Mesendoderm (in vitro differentiated cells): Measurements from ENCODE around the gene COMMD3.

ENCODE experiments used
- DNase-seq: peaks from one replicate; pipeline ENCODE4 v3.0.0; 2013
- H2AK5ac ChIP-seq: 2 replicates; pipeline ENCODE4 v1.6.1; 2013; ENCODE audit warnings: low read length, inconsistent platforms
- H2BK120ac ChIP-seq: 2 replicates; pipeline ENCODE4 v1.6.1; 2013; ENCODE audit warnings: low read depth, mild to moderate bottlenecking, low read length, moderate library complexity, mixed read lengths
- H2BK15ac ChIP-seq: replicated peaks from 2 replicates; pipeline ENCODE4 v1.6.1; 2013; ENCODE audit warnings: low read depth, mild to moderate bottlenecking, moderate library complexity
- H2BK5ac ChIP-seq: 2 replicates; pipeline ENCODE4 v1.6.1; 2013; ENCODE audit warnings: low read length, inconsistent platforms
- H3K18ac ChIP-seq: 2 replicates; pipeline ENCODE4 v1.6.1; 2013; ENCODE audit warnings: mild to moderate bottlenecking, low read length, mixed read lengths
- H3K23ac ChIP-seq: one replicate; pipeline ENCODE4 v1.6.1; 2013; ENCODE audit warnings: low read length
- H3K27ac ChIP-seq: 2 replicates; pipeline ENCODE4 v1.5.1; 2013; ENCODE audit warnings: low read depth, mild to moderate bottlenecking, inconsistent platforms, low read length, moderate library complexity
- H3K27me3 ChIP-seq: 2 replicates; pipeline ENCODE4 v1.6.1; 2013; ENCODE audit warnings: low read length, control low read depth, mild to moderate bottlenecking, inconsistent platforms; ENCODE audit not compliant: insufficient read depth, poor library complexity
- H3K36me3 ChIP-seq: 2 replicates; pipeline ENCODE4 v1.6.1; 2013; ENCODE audit warnings: low read length, inconsistent platforms; ENCODE audit not compliant: control insufficient read depth, insufficient read depth
- H3K4ac ChIP-seq: one replicate; pipeline ENCODE4 v1.6.1; 2013; ENCODE audit warnings: low read depth, mild to moderate bottlenecking, low read length, moderate library complexity
- H3K4me1 ChIP-seq: 2 replicates; pipeline ENCODE4 v1.6.1; 2013; ENCODE audit warnings: low read depth, low read length, inconsistent platforms; ENCODE audit not compliant: control insufficient read depth
- H3K4me2 ChIP-seq: 2 replicates; pipeline ENCODE4 v1.6.1; 2013; ENCODE audit warnings: low read length
- H3K4me3 ChIP-seq: 2 replicates; pipeline ENCODE4 v1.5.1; 2013; ENCODE audit warnings: mild to moderate bottlenecking, low read length
- H3K56ac ChIP-seq: one replicate; pipeline ENCODE4 v1.6.1; 2013; ENCODE audit warnings: low read length
- H3K79me1 ChIP-seq: 2 replicates; pipeline ENCODE4 v1.6.1; 2013; ENCODE audit warnings: low read length, inconsistent platforms
- H3K79me2 ChIP-seq: 2 replicates; pipeline ENCODE4 v1.6.1; 2013; ENCODE audit warnings: mild to moderate bottlenecking, low read length; ENCODE audit not compliant: control insufficient read depth, insufficient read depth
- H3K9ac ChIP-seq: 2 replicates; pipeline ENCODE4 v1.6.1; 2013; ENCODE audit warnings: low read length, inconsistent platforms
- H4K5ac ChIP-seq: one replicate; pipeline ENCODE4 v1.6.1; 2013; ENCODE audit warnings: low read length
- H4K8ac ChIP-seq: one replicate; pipeline ENCODE4 v1.6.1; 2013; ENCODE audit warnings: low read depth, mild to moderate bottlenecking, control low read depth, low read length, moderate library complexity
- WGBS: extraction: QIAGEN DNeasy Blood & Tissue Kit; methylation state at CpG from one replicate; pipeline ENCODE4 v1.1.7; 2013; ENCODE audit warnings: low lambda C conversion rate, missing lambda C conversion rate; ENCODE audit not compliant: insufficient coverage; ENCODE audit errors: extremely low coverage; 5-methylcytosine and 5-hydroxymethylcytosine counted together

COMMD3 gene

DNA sequence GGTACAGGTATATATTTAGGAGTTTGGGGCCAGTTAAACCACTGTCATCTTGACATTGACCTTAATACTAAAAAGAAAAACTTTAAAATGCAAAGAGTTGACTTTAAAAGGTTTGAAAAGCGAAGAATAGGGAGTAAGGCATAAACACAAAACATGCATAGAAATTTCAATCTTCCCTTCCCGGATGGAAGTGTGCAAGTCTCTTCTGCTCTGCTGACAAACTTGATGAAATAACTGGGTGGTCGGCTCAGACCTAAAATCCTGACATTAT lies 25.7 kb downstream of the COMMD3 start:
- no CpG with 5 or more reads among the region's 3 CpGs for WGBS
- no peak overlapping the region for H3K18ac ChIP-seq
- no peak overlapping the region for H3K4me3 ChIP-seq

DNA sequence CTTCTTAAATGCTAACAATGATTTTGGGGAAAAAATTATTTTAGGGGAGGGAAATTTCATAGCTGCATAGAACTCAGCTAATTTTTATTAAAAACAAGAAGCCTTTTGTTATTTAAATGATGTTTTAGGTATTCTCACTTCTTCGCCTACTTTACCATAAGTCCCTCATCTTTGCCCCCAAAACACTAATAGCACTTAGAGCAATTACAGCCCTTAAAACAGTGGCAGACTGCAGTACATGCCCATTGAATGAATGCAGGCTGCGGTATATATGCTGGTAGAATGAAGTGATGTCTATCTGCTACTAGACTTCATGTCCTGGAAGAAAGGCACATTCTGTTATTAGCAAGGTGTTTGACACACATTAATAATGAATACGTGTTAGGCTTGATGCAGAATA lies 26.2 kb downstream of the COMMD3 start:
- H3K27ac ChIP-seq = no peak overlapping the region
- H3K79me2 ChIP-seq = no peaks in the 10 kb centered on the region
- no peak overlapping the region for H3K18ac ChIP-seq
- H2BK5ac ChIP-seq = no peak overlapping the region
- no peak for DNase-seq
- WGBS = no CpG with 5 or more reads among the region's 3 CpGs
- no peaks in the 10 kb centered on the region for H3K4me1 ChIP-seq
- H3K36me3 ChIP-seq = no peaks in the 10 kb centered on the region
- no peak overlapping the region for H4K8ac ChIP-seq
- no peak overlapping the region for H3K9ac ChIP-seq
- no peak overlapping the region for H3K56ac ChIP-seq
- no peak overlapping the region for H4K5ac ChIP-seq
- no peak overlapping the region for H2BK15ac ChIP-seq
- H3K23ac ChIP-seq = no peak overlapping the region
- H3K4me3 ChIP-seq = no peak overlapping the region
- H2AK5ac ChIP-seq = no peak overlapping the region
- H3K27me3 ChIP-seq = peaks cover 45% of the 10 kb centered on the region
- no peaks in the 10 kb centered on the region for H3K79me1 ChIP-seq
- no peak overlapping the region for H3K4me2 ChIP-seq
- H3K4ac ChIP-seq = no peak overlapping the region
- H2BK120ac ChIP-seq = no peak overlapping the region

More for the DNA sequence above, 25.7 kb downstream of the COMMD3 start:
- Histone ChIP-seq H3K79me1 (no peaks in the 10 kb centered on the region), H3K4me2 (no peak overlapping the region), H4K8ac (no peak overlapping the region), H3K9ac (no peak overlapping the region), H2BK5ac (no peak overlapping the region), H2BK15ac (no peak overlapping the region), H3K27me3 (peaks cover 49% of the 10 kb centered on the region), H3K23ac (no peak overlapping the region), H4K5ac (no peak overlapping the region), H3K4me1 (no peaks in the 10 kb centered on the region), H3K79me2 (no peaks in the 10 kb centered on the region), H2AK5ac (no peak overlapping the region), H3K36me3 (no peaks in the 10 kb centered on the region), H3K4ac (no peak overlapping the region), H3K27ac (no peak overlapping the region), H2BK120ac (no peak overlapping the region), H3K56ac (no peak overlapping the region)
- no peak for DNase-seq

DNA sequence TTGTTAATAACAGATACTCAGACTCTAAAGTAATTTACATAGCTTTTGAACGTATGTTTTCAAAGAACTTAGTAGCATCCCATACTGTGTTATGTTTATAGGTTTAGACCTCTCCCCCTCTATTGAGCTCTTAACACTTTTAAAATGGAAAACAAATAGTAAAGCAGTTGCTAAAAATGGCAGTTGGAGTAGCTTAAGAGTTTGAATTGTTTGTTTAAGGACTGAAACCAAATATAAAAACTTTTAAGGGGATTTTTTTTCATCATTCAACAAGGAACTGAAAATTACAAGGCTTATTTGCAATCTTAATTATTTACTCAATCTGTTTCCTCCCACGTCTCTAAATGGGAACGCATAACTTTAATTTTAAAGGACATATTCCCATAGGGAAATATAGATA lies 27.5 kb downstream of the COMMD3 start:
- Histone ChIP-seq H3K27ac (no peak overlapping the region), H3K27me3 (peaks cover 38% of the 10 kb centered on the region)
- no CpG with 5 or more reads among the region's 3 CpGs for WGBS

DNA sequence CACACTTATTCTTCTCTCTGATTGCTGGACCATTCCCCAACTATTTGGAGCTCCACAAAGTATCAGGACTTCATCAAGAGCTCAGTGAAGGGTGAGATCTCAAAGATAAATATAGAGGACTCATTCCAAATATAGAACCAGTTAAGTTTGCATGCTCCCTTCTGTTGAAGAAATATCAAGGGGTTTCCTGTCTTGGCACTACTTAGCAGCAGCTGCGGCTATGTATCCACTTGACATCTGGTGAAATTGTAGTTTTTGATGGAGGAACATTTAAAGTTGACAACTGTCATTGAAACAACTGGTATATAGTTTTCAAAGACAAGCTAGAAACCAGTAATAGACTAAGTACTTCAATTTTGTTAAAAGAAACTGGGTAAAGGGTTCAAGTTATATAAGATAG lies 28.1 kb downstream of the COMMD3 start:
- Histone ChIP-seq H3K4ac (no peak overlapping the region), H3K27ac (no peak overlapping the region), H3K56ac (no peak overlapping the region), H3K27me3 (peaks cover 36% of the 10 kb centered on the region), H3K4me1 (no peaks in the 10 kb centered on the region), H4K8ac (no peak overlapping the region), H3K18ac (no peak overlapping the region), H4K5ac (no peak overlapping the region), H3K79me1 (no peaks in the 10 kb centered on the region), H3K9ac (no peak overlapping the region), H2AK5ac (no peak overlapping the region), H3K23ac (no peak overlapping the region), H2BK15ac (no peak overlapping the region), H3K36me3 (no peaks in the 10 kb centered on the region), H3K79me2 (no peaks in the 10 kb centered on the region), H2BK120ac (no peak overlapping the region), H3K4me2 (no peak overlapping the region), H3K4me3 (no peak overlapping the region), H2BK5ac (no peak overlapping the region)
- DNase-seq = no peak
- no CpG with 5 or more reads among the region's 1 CpG for WGBS

More for the DNA sequence above, 27.5 kb downstream of the COMMD3 start:
- Histone ChIP-seq H2AK5ac (no peak overlapping the region), H3K4me2 (no peak overlapping the region), H3K4me3 (no peak overlapping the region), H2BK5ac (no peak overlapping the region), H3K4me1 (no peaks in the 10 kb centered on the region), H3K4ac (no peak overlapping the region), H3K23ac (no peak overlapping the region), H3K9ac (no peak overlapping the region), H2BK15ac (no peak overlapping the region), H4K8ac (no peak overlapping the region), H4K5ac (no peak overlapping the region), H3K36me3 (no peaks in the 10 kb centered on the region), H3K18ac (no peak overlapping the region), H3K79me1 (no peaks in the 10 kb centered on the region), H3K56ac (no peak overlapping the region), H2BK120ac (no peak overlapping the region), H3K79me2 (no peaks in the 10 kb centered on the region)
- no peak for DNase-seq

DNA sequence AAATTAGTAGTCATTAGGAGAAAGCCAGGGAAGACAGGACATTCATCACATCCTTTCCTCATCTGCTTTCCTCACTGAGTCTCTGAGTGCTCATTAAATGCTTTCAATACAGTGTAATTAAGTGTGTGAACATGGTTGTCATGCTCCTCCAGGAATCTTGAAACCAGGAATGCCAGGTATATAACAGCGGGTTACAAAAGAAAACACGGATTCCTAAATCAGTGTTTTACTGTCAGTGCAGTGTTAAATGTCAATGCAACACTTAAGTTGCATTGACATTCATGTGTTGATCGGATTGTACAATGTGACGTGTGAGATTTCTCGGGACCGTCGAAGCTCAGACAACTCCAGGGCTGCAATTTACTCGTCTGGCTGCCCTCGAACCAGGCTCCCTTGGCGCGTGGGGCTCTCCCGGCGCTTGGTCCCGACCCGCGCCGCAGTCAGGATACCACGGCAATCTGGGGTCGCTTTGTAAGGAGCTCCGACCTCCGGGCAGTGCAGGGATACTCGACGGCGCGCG lies 28.7 kb downstream of the COMMD3 start:
- no peak for DNase-seq
- no peaks in the 10 kb centered on the region for H3K4me1 ChIP-seq
- no peak overlapping the region for H3K56ac ChIP-seq
- no peak overlapping the region for H3K18ac ChIP-seq
- no peak overlapping the region for H2BK5ac ChIP-seq
- no CpG with 5 or more reads among the region's 26 CpGs for WGBS
- no peaks in the 10 kb centered on the region for H3K36me3 ChIP-seq
- H3K79me1 ChIP-seq = no peaks in the 10 kb centered on the region
- H3K79me2 ChIP-seq = no peaks in the 10 kb centered on the region
- H3K4me2 ChIP-seq = peak overlapping the region; percentile 27
- no peak overlapping the region for H2BK120ac ChIP-seq
- no peak overlapping the region for H3K27ac ChIP-seq
- H2BK15ac ChIP-seq = no peak overlapping the region
- H3K4ac ChIP-seq = no peak overlapping the region
- H3K23ac ChIP-seq = peak overlapping the region; percentile 15
- no peak overlapping the region for H4K8ac ChIP-seq
- H3K4me3 ChIP-seq = no peak overlapping the region
- H3K9ac ChIP-seq = no peak overlapping the region
- no peak overlapping the region for H2AK5ac ChIP-seq
- H4K5ac ChIP-seq = no peak overlapping the region
- H3K27me3 ChIP-seq = peaks cover 36% of the 10 kb centered on the region

DNA sequence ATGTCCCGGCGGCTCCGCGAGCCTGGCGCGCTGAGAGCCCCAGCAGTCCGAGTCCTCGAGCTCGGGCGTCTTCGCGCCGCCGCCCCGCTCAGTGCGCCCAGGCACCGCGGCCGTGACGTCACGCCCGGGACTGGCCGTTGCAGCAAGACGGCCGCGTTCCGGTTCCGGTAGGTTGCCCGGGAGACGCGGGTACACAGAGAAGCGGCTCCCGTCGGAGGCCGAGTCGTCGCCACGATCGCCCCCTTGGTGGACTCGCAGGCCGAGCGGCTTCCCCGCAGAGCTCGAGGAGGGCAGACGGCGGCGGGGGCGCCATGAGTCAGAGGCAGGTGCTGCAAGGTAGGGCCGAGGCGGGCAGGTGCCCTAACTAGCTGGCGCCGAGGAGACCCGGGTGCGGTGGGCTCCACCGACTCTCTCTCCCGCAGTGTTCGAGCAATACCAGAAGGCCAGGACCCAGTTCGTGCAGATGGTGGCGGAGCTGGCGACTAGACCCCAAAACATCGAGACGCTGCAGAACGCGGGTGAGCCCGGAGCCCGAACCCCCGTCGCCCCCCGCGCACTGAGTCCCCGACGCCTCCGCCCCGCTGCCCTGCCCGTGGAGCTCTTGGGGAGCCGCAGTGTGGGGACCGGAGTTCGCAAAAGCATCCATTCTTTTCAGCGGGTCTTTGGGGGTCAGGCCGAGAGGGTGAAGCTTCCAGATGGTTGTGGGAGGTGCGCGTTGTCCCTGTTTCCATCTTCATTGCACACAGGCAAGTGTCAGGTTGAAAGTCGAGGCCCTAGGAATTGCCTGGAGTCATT lies 29.3 kb downstream of the COMMD3 start, which contains the start of gene SPAG6:
SPAG6 (plus strand) TSS at position 196 of the 795 bp plus-strand sequence; CDS start at position 312, 116 bp downstream.
- Histone ChIP-seq H2BK5ac (no peak within 1 kb of the TSS), H2BK15ac (no peak within 1 kb of the TSS), H3K18ac (no peak within 1 kb of the TSS), H3K27ac (no peak within 1 kb of the TSS), H3K4me3 (no peak within 1 kb of the TSS), H3K9ac (no peak within 1 kb of the TSS), H2AK5ac (no peak within 1 kb of the TSS), H3K79me2 (no peaks in the 10 kb centered on the region), H3K27me3 (peaks cover 36% of the 10 kb centered on the region), H3K36me3 (no peaks in the 10 kb centered on the region), H3K4ac (no peak within 1 kb of the TSS), H3K56ac (no peak within 1 kb of the TSS), H3K4me2 (peak within 1 kb of the TSS; percentile 27), H3K79me1 (no peaks in the 10 kb centered on the region), H2BK120ac (no peak within 1 kb of the TSS), H3K4me1 (no peaks in the 10 kb centered on the region), H3K23ac (peak within 1 kb of the TSS; percentile 15), H4K8ac (no peak within 1 kb of the TSS), H4K5ac (no peak within 1 kb of the TSS)
- WGBS = no CpG with 5 or more reads among the region's 83 CpGs
- DNase-seq = peak; percentile 81
